GOT3 (cell line): ENCODE measurements around the gene RAB26.
"Not testable (repeated sequence)": the region's sequence is repeated elsewhere in the genome, so short reads cannot be mapped to it uniquely, and the experiment has no call there.

Experiments used
- DNase-seq: peaks from one replicate; lab custom pipeline; 2025; ENCODE audit warnings: mixed read lengths; lab: John Stamatoyannopoulos, UW

The RAB26 gene

DNA sequence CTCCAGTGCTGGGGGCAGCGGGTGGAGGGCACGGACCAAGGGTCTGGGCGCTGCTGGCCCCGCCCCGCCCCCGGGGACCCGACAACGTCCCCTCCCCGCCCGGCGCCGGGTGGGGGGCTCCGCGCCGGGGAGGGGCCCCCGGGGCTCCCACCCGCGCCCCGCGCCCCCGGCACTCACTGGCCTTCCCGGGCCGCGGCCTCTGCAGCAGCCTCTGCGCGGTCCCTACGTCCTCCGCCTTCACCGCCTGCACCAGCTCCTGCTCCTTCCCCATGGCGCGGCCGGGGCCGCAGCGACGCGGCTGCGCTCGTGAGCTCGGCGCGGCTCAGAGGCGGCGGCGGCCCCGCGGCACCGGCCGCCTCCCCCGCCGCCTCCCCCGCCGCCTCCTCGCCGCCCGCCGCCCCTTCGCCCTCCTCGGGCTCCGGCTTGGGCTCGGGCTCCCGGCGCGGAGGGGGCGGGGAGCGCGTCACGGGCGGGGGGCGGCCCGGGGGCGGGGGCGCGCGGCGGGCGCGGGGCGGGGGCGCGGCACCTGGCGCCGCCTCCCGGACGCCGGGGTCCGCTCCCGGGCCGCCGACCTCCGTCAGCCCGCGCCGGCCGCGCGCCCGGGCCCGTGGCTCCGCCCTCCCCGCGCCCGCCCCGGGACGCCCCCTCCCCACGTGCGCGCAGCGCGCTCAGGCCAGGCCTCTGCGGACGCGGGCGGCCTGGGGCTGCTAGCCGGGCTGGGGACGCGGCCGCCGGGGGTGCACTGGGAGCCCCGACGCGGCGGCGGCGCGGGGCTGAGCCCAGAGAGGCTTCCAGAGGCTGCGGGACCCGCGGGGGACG lies 47.9 kb downstream of the RAB26 start, which contains the start of gene CASKIN1:
TSS of gene CASKIN1 (minus strand) at position 444 of the 819 bp plus-strand sequence. CDS start at position 271, 173 bp downstream.
- DNase-seq: no peak

DNA sequence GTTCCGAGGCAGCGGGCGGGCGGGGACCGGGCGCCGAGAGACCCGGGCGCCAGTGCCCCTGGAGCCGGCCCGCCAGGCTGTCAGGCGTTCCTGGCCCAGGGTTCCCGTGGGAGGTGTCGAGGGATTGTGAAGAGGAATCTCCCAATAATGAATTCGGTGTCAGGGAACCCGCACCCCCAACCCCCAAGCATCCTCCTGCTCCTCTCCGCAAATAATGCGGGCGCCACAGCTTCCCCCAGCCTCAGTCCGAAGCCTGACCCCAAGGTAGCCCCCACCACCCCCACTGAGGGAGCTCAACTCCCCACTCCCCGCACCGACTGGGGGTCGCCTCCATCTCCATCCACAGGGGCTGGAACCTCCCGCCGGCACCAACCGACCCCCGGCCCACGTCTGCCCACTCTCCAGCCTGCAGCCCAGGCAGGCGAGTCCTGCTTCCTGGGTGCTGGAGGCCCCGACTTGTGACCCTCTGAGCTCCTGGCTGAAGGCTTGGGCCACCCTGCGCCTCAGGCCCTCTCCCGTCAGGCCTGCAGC lies 48.6 kb downstream of the RAB26 start:
- DNase-seq: no peak

DNA sequence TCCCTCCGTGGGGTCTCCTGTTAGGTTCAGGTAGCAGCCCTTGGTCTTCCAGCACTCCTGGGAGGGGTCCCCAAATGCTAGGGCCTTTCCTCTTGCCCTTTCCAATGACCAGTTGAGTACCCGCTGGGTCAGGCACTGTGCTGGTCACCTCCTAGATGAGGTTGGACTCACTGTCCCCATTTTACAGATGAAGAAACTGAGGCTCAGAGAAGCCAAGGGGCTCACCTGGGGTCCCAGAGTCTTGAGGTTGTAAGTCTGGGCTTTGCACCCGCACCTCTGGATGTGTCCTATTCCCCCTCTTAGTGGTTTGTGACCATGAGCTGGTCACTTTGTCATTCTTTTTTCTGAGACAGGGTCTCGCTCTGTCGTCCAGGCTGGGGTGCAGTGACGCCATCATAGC lies 49.3 kb downstream of the RAB26 start:
- DNase-seq: no peak

DNA sequence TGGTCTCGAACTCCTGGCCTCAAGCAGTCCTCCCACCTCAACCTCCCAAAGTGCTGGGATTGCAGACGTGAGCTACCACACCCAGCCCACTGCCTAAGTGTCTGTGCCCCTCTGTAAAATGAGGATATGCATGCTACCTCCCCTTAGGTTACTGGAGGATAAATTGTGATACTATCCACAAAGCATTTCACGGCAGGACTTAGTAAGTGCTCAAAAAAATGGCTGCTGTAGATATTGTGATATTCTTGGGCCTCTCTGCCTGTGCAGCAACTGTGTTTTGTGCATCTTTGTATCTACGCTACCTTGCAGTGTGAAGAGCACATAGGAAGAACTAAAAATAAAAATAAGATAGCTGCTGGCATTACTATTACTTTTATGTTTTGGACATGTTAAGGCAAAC lies 49.9 kb downstream of the RAB26 start:
- DNase-seq: no peak

DNA sequence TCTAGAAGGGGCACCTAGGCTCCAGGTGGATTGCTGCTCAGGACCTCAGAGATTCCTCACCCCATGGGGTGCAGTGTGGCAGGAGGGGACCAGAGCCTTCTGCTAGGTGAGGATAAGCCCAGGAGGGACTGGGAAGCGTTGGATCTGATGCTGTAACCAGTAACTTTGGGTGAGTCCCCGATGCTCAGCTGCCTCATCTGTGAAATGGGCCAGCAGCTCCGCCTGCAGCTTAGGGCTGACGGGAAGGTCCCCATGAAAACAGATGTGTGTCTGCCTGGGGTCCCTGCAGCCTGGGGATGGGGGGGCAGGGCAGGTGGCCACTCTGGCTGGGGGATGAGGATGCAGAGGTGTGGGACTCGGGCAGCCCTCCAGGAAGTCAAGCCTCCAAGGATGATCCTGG lies 50.7 kb downstream of the RAB26 start:
- no peak for DNase-seq

DNA sequence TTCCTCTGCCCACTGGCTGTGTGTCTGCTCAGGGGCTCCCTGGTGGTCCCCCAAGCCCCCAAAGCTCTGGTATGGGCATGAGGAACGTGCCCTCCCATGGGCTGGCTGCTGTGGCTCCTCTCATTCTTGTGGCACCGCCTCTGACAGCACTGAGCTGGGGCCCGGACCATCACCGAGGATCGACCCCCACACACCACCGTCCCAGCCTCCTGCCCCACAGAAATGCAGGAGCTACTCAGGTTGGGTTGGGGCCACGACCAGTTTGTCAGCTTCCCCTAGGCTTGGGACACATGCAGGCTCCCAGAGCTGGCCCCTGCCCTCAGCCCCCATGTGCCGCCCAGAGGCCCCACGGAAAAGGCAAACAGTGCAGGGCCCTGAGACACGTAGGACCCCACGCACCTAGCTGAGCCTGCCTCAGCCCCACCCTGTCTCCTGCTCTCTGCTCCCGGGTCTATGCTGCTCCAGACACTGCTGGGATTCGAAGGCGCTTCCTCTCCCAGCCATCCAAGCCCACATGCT lies 51.3 kb downstream of the RAB26 start:
- no peak for DNase-seq

DNA sequence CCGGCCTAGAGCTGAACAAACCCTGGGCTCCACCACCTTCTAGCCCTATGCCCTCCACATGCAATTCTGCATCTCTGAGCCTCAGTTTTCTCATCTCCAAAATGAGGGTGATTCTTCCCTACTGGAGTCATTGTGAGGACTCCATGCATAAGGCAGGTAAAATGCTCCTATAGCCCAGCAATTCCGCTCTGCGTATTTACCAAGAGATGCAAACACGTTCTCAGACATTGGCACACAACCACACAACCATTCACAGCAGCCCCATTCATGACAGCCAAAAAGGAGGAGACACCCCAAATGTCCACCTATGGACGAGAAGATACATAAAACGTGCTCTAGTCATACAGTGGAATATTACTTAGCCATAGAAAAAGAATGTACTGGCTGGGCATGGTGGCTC lies 51.9 kb downstream of the RAB26 start:
- DNase-seq: no peak

DNA sequence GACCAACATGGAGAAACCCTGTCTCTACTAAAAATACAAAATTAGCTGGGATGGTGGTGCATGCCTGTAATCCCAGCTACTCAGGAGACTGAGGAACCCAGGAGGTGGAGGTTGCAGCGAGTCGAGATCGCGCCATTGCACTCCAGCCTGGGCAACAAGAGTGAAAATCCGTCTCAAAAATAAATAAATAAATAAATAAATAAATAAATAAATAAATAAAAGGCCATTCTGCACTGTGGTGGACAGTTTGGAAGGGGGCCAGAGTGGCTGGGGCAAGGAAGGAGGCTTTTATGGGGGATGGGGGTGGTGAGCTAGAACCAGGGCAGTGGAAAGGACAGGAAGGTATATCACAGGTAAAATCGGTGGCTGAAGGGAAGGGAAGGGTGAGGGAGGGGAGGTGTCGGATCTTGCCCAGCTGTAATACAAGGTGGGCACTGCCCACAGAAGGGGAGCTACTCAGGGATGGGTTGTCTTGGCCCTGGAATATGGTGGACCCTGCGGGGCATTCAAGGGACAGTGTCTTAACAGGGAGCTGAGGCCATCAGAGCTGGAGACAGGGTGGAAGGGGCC lies 54.8 kb downstream of the RAB26 start:
- DNase-seq: not testable (repeated sequence)
